Neural crest cell (in vitro differentiated cells): ENCODE measurements around the gene AARSD1. TPM values are rescaled to one million over a fixed set of nuclear protein-coding genes. Genes with fewer than 3 reads are reported as not detected.
"Not testable (repeated sequence)": the region's sequence is repeated elsewhere in the genome, so short reads cannot be mapped to it uniquely, and the experiment has no call there.

Experiments
- DNase-seq: peaks from one replicate; pipeline ENCODE4 v3.0.0; 2021; ENCODE audit warnings: low read depth, mixed read lengths, low spot score
- H3K27ac Mint-ChIP-seq: one replicate; pipeline ENCODE4 v1.8.0; 2021; ENCODE audit warnings: mild to moderate bottlenecking, mixed read lengths; ENCODE audit not compliant: unreplicated experiment
- H3K27me3 Mint-ChIP-seq: 2 replicates; pipeline ENCODE4 v1.8.0; 2021; ENCODE audit warnings: low read depth, mild to moderate bottlenecking, mixed read lengths
- H3K36me3 Mint-ChIP-seq: 2 replicates; pipeline ENCODE4 v1.8.0; 2021; ENCODE audit warnings: low read depth, mild to moderate bottlenecking, mixed read lengths
- H3K4me1 Mint-ChIP-seq: 2 replicates; pipeline ENCODE4 v1.8.0; 2021; ENCODE audit warnings: mixed read lengths
- H3K4me3 Mint-ChIP-seq: one replicate; pipeline ENCODE4 v1.8.0; 2021; ENCODE audit warnings: mild to moderate bottlenecking, mixed read lengths
- H3K9me3 Mint-ChIP-seq: 2 replicates; pipeline ENCODE4 v1.8.0; 2021; ENCODE audit warnings: mixed read lengths
- total RNA-seq: library from RNA; stranded (reverse); gene quantifications from 2 replicates; pipeline ENCODE4 v1.2.1, GENCODE V29; 2021
- TF ChIP-seq, protein P1 (sequence below): fragments of 200-600 bp; sonication (generic); conservative IDR thresholded peaks from 2 replicates; pipeline ENCODE4 v1.5.0; 2021; ENCODE audit warnings: antibody characterized with exemption, mild to moderate bottlenecking

The AARSD1 gene
- total RNA-seq, 1 donor from 2014 or later, result 61.6 TPM

DNA sequence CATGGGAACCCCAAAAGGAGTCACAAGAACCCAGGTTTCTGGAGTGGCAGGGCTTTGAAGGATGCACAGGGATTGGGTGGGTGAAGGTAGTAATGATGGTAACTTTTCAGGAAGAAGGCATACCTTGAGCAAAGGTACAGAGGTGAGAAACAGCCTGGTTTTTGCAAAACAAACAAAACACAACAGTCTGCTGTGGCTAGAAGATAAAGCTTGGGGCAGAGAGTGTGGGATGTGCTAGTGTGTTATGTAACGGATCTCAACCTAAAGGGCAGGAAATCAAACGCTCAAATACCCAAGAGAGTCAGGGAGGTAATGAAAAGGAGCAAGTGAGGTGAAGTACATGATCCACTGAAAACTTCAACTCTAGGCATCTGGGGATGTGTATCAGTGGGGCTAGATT lies 11.0 kb upstream of the AARSD1 start:
- Mint-ChIP-seq H3K4me3 (peak overlapping the region; percentile 47), H3K36me3 (no peaks in the 10 kb centered on the region), H3K9me3 (no peaks in the 10 kb centered on the region), H3K4me1 (peaks cover 15% of the 10 kb centered on the region), H3K27me3 (no peaks in the 10 kb centered on the region), H3K27ac (no peak overlapping the region)
- no peak for DNase-seq
- TF ChIP-seq, protein P1, sequence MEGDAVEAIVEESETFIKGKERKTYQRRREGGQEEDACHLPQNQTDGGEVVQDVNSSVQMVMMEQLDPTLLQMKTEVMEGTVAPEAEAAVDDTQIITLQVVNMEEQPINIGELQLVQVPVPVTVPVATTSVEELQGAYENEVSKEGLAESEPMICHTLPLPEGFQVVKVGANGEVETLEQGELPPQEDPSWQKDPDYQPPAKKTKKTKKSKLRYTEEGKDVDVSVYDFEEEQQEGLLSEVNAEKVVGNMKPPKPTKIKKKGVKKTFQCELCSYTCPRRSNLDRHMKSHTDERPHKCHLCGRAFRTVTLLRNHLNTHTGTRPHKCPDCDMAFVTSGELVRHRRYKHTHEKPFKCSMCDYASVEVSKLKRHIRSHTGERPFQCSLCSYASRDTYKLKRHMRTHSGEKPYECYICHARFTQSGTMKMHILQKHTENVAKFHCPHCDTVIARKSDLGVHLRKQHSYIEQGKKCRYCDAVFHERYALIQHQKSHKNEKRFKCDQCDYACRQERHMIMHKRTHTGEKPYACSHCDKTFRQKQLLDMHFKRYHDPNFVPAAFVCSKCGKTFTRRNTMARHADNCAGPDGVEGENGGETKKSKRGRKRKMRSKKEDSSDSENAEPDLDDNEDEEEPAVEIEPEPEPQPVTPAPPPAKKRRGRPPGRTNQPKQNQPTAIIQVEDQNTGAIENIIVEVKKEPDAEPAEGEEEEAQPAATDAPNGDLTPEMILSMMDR, result no peak

DNA sequence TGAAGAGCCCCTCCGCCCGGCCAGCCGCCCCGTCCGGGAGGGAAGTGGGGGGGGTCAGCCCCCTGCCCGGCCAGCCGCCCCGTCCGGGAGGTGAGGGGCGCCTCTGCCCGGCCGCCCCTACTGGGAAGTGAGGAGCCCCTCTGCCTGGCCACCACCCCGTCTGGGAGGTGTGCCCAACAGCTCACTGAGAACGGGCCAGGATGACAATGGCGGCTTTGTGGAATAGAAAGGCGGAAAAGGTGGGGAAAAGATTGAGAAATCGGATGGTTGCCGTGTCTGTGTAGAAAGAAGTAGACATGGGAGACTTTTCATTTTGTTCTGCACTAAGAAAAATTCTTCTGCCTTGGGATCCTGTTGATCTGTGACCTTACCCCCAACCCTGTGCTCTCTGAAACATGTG lies 9.1 kb upstream of the AARSD1 start:
- not testable (repeated sequence) for H3K4me3 Mint-ChIP-seq, DNase-seq, H3K27me3 Mint-ChIP-seq, H3K9me3 Mint-ChIP-seq, H3K36me3 Mint-ChIP-seq, H3K4me1 Mint-ChIP-seq, H3K27ac Mint-ChIP-seq

- TF ChIP-seq, protein P1, result no peak
- DNase-seq, result no peak
- H3K4me3 Mint-ChIP-seq, result peak overlapping the region; percentile 37
- no peaks in the 10 kb centered on the region for H3K4me1 Mint-ChIP-seq
- no peaks in the 10 kb centered on the region for H3K9me3 Mint-ChIP-seq
- no peaks in the 10 kb centered on the region for H3K27me3 Mint-ChIP-seq
- no peak overlapping the region for H3K27ac Mint-ChIP-seq
- no peaks in the 10 kb centered on the region for H3K36me3 Mint-ChIP-seq
These were observed 7.3 kb upstream of the AARSD1 start for GRCh38 chr17:42971589-42971988.

DNA sequence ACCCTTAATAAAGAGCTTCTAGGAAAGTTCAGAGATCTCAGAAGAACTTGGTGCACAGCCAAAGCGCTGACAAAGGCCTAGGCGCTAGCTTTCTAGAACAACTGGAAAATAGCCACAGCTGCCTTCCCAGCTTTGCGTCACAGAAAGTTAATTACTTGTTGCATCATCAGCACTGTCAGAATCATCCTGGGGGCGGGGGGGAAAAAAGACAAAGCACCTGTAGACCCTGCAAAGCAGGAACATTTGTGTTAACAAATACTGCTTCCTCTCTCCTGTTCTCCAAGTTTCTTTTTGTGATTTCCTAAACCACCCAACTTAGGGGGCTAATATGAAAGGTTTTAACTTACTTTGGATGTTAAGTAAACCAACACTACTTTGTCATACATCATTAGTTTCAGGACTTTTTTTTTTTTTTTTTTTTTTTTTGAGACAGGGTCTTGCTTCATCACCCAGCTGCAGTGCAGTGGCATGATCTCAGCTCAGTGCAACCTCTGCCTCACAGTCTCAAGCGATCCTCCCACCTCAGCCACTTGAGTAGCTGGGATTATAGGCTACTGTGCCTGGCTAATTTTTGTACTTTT lies 4.8 kb upstream of the AARSD1 start:
- Mint-ChIP-seq H3K4me3 (peak overlapping the region; percentile 39), H3K36me3 (no peaks in the 10 kb centered on the region), H3K27ac (no peak overlapping the region), H3K4me1 (peaks cover 6% of the 10 kb centered on the region), H3K9me3 (no peaks in the 10 kb centered on the region), H3K27me3 (no peaks in the 10 kb centered on the region)
- TF ChIP-seq, protein P1, result no peak
- DNase-seq, result no peak

DNA sequence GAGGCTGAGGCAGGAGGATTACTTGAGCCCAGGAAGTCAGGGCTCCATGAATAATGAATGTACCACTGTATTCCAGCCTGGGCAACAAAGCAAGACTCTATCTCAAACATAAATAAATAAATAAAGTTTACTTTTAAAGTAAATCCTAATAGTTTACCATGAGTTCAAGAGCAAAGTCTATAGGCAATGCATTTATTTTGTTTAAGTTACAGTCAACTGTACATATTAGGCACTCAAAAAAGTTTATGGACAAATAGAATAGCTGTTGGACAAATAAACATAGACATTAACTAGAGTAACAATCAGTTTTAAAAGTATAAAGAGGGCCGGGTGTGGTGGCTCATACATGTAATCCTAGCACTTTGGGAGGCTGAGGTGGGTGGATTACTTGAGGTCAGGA lies 3.7 kb upstream of the AARSD1 start:
- peaks cover 15% of the 10 kb centered on the region for H3K4me1 Mint-ChIP-seq
- no peak overlapping the region for H3K27ac Mint-ChIP-seq
- no peaks in the 10 kb centered on the region for H3K36me3 Mint-ChIP-seq
- TF ChIP-seq, protein P1, result no peak
- no peaks in the 10 kb centered on the region for H3K9me3 Mint-ChIP-seq
- no peak overlapping the region for H3K4me3 Mint-ChIP-seq
- H3K27me3 Mint-ChIP-seq, result no peaks in the 10 kb centered on the region
- no peak for DNase-seq

GRCh38 chr17:42953669-42954068 lies 10.6 kb downstream of the AARSD1 start:
- Mint-ChIP-seq H3K9me3 (no peaks in the 10 kb centered on the region), H3K4me3 (no peak overlapping the region), H3K4me1 (no peaks in the 10 kb centered on the region), H3K27me3 (no peaks in the 10 kb centered on the region), H3K27ac (no peak overlapping the region), H3K36me3 (peaks cover 20% of the 10 kb centered on the region)
- TF ChIP-seq, protein P1, result no peak
- DNase-seq, result no peak
